Measurements from ENCODE around the gene CLEC1B. TPM values are rescaled to one million over a fixed set of nuclear protein-coding genes. Genes with fewer than 3 reads are reported as not detected.
"Not testable (repeated sequence)": the region's sequence is repeated elsewhere in the genome, so short reads cannot be mapped to it uniquely, and the experiment has no call there.

Gene CLEC1B
- total RNA-seq, 4 donors from 2014 or later: 0.35 TPM; not detected in 3

GRCh38 chr12:9961106-9961505, 37.8 kb downstream of the CLEC1B start:
- no peak for DNase-seq
- Histone ChIP-seq H3K9me3 (no peaks in the 10 kb centered on the region), H3K4me3 (no peak overlapping the region), H3K4me1 (no peaks in the 10 kb centered on the region), H3K27ac (no peak overlapping the region), H3K36me3 (no peaks in the 10 kb centered on the region), H3K27me3 (no peaks in the 10 kb centered on the region)
- intact Hi-C loops (cut with DNase I; ENCODE audit: low total_unique reads): no loop called here
- no peak for TF ChIP-seq POLR2A (IDR thresholded peaks at IDR 0.05)
- TF ChIP-seq, protein P1, sequence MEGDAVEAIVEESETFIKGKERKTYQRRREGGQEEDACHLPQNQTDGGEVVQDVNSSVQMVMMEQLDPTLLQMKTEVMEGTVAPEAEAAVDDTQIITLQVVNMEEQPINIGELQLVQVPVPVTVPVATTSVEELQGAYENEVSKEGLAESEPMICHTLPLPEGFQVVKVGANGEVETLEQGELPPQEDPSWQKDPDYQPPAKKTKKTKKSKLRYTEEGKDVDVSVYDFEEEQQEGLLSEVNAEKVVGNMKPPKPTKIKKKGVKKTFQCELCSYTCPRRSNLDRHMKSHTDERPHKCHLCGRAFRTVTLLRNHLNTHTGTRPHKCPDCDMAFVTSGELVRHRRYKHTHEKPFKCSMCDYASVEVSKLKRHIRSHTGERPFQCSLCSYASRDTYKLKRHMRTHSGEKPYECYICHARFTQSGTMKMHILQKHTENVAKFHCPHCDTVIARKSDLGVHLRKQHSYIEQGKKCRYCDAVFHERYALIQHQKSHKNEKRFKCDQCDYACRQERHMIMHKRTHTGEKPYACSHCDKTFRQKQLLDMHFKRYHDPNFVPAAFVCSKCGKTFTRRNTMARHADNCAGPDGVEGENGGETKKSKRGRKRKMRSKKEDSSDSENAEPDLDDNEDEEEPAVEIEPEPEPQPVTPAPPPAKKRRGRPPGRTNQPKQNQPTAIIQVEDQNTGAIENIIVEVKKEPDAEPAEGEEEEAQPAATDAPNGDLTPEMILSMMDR (IDR thresholded peaks at IDR 0.05): no peak

DNA sequence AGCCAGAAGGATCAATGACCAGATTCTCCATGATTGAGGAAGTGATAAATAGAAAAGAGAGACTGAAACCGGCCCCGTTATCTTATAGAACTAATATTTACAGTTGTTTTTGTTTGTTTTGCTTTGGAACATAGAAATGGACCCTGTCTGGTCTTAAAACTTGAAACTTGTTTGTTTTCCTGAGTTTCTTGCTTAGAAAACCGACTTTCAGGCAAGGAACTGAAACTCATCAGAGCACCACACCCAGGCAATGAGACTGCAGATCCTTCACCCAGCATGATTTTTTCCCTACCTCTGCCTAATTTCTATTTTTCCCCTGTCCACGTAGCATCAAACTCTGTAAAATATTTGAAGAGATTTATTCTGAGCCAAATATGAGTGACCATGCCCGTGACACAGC, 38.3 kb downstream of the CLEC1B start:
- no peak for DNase-seq
- H3K4me1 ChIP-seq: no peaks in the 10 kb centered on the region
- H3K9me3 ChIP-seq: no peaks in the 10 kb centered on the region
- intact Hi-C loops (cut with DNase I; ENCODE audit: low total_unique reads): no loop called here
- H3K4me3 ChIP-seq: no peak overlapping the region
- TF ChIP-seq, protein P1 (IDR thresholded peaks at IDR 0.05): no peak
- no peak for TF ChIP-seq POLR2A (IDR thresholded peaks at IDR 0.05)
- no peak overlapping the region for H3K27ac ChIP-seq
- H3K27me3 ChIP-seq: no peaks in the 10 kb centered on the region
- no peaks in the 10 kb centered on the region for H3K36me3 ChIP-seq

- Histone ChIP-seq H3K36me3 (no peaks in the 10 kb centered on the region), H3K27ac (no peak overlapping the region), H3K4me3 (no peak overlapping the region), H3K27me3 (no peaks in the 10 kb centered on the region), H3K9me3 (no peaks in the 10 kb centered on the region), H3K4me1 (no peaks in the 10 kb centered on the region)
- TF ChIP-seq, protein P1 (IDR thresholded peaks at IDR 0.05): no peak
- TF ChIP-seq POLR2A (IDR thresholded peaks at IDR 0.05): no peak
- intact Hi-C loops (cut with DNase I; ENCODE audit: low total_unique reads): no loop called here
- DNase-seq: no peak
These were observed 41.1 kb downstream of the CLEC1B start for GRCh38 chr12:9957834-9958233.

DNA sequence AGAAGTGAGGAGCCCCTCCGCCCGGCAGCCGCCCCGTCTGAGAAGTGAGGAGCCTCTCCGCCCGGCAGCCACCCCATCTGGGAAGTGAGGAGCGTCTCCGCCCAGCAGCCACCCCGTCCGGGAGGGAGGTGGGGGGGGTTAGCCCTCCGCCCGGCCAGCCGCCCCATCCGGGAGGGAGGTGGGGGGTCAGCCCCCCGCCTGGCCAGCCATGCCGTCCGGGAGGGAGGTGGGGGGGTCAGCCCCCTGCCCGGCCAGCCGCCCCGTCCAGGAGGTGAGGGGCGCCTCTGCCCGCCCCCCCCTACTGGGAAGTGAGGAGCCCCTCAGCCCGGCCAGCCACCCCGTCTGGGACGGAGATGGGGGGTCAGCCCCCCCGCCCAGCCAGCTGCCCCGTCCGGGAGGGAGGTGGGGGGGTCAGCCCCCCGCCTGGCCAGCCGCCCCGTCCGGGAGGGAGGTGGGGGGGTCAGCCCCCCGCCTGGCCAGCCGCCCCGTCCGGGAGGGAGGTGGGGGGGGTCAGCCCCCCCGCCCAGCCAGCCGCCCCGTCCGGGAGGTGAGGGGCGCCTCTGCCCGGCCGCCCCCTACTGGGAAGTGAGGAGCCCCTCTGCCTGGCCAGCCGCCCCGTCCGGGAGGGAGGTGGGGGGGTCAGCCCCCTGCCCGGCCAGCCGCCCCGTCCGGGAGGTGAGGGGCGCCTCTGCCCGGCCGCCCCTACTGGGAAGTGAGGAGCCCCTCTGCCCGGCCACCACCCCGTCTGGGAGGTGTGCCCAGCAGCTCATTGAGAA, 45.8 kb downstream of the CLEC1B start:
- intact Hi-C loops (cut with DNase I; ENCODE audit: low total_unique reads); DNase-seq: not testable (repeated sequence)

GRCh38 chr12:9951026-9951675, 47.8 kb downstream of the CLEC1B start:
- intact Hi-C loops (cut with DNase I; ENCODE audit: low total_unique reads): no loop called here
- TF ChIP-seq, protein P1 (IDR thresholded peaks at IDR 0.05): no peak
- no peak for TF ChIP-seq POLR2A (IDR thresholded peaks at IDR 0.05)
- Histone ChIP-seq H3K9me3 (no peaks in the 10 kb centered on the region), H3K4me3 (no peak overlapping the region), H3K4me1 (no peaks in the 10 kb centered on the region), H3K36me3 (no peaks in the 10 kb centered on the region), H3K27ac (no peak overlapping the region), H3K27me3 (no peaks in the 10 kb centered on the region)
- no peak for DNase-seq

More for the DNA sequence above, 45.8 kb downstream of the CLEC1B start:
- H3K36me3 ChIP-seq, H3K4me3 ChIP-seq, H3K27me3 ChIP-seq, H3K4me1 ChIP-seq, H3K9me3 ChIP-seq, H3K27ac ChIP-seq: not testable (repeated sequence)
